HEK293 (cell line): ENCODE results near the gene SH3BP4.

Source experiments
- CTCF ChIA-PET: fragments of 350-600 bp; formaldehyde crosslinking; extraction: SDS; loops from one replicate; lab custom pipeline; 2021; ENCODE audit warnings: antibody characterized with exemption; lab: Yijun Ruan, JAX
- POLR2A ChIA-PET: fragments of 300-600 bp; formaldehyde crosslinking; extraction: SDS; loops from one replicate; lab custom pipeline; 2020; ENCODE audit warnings: antibody characterized with exemption, inconsistent platforms; lab: Yijun Ruan, JAX
- H3K27ac ChIP-seq: fragments of 200-500 bp; sonication (Bioruptor generic); 2 replicates; pipeline ENCODE4 v1.5.1; 2014; ENCODE audit warnings: low read depth, low read length, control low read depth, inconsistent platforms; ENCODE audit errors: extremely low read depth
- H3K36me3 ChIP-seq, 2 experiments: fragments of 200-500 bp in 1 of 2; sonication (Bioruptor generic) in 1 of 2; 1 replicate in 1 of 2; 2 replicates in 1 of 2; pipeline ENCODE4 v1.5.1; 2014 to 2017; ENCODE audit warnings: inconsistent platforms in 2 of 2, low read length in 2 of 2; ENCODE audit not compliant: control insufficient read depth in 2 of 2, insufficient read depth in 1 of 2
- H3K4me1 ChIP-seq: fragments of 200-500 bp; sonication (Bioruptor generic); 2 replicates; pipeline ENCODE4 v1.5.1; 2014; ENCODE audit warnings: mild to moderate bottlenecking, low read length, inconsistent platforms; ENCODE audit not compliant: control insufficient read depth, insufficient read depth
- H3K4me3 ChIP-seq: 2 replicates; pipeline ENCODE4 v1.5.1; 2011; ENCODE audit warnings: low read depth, mild to moderate bottlenecking, control low read depth, low read length, moderate library complexity
- H3K9me3 ChIP-seq: fragments of 200-500 bp; sonication (Bioruptor generic); 2 replicates; pipeline ENCODE4 v1.5.1; 2014; ENCODE audit warnings: low read depth, low read length, inconsistent platforms; ENCODE audit not compliant: control insufficient read depth, insufficient read depth
- FEZF1 ChIP-seq: fragments of 450-650 bp; formaldehyde crosslinking; IDR thresholded peaks from 2 replicates; pipeline ENCODE4 v1.5.1; 2016; ENCODE audit warnings: missing biosample characterization, missing genetic modification characterization
- HOXC10 ChIP-seq: sonication (generic); formaldehyde crosslinking; IDR thresholded peaks from 2 replicates; pipeline ENCODE4 v1.8.1; 2023; ENCODE audit warnings: mild to moderate bottlenecking, missing genetic modification reagents
- SETDB1 ChIP-seq: IDR thresholded peaks from one replicate; pipeline ENCODE4 v1.6.1; 2017; ENCODE audit warnings: mild to moderate bottlenecking, low read length, moderate library complexity, mixed read lengths; ENCODE audit not compliant: insufficient read length
- SP3 ChIP-seq: fragments of 450-650 bp; formaldehyde crosslinking; IDR thresholded peaks from 2 replicates; pipeline ENCODE4 v1.5.1; 2016; ENCODE audit warnings: missing biosample characterization, missing genetic modification characterization
- TRIM28 ChIP-seq: IDR thresholded peaks from 2 replicates; pipeline ENCODE4 v1.6.1; 2011; ENCODE audit warnings: low read length, control low read depth, borderline replicate concordance
- ZBTB21 ChIP-seq: fragments of 450-650 bp; formaldehyde crosslinking; IDR thresholded peaks from 2 replicates; pipeline ENCODE4 v1.5.1; 2017; ENCODE audit warnings: missing biosample characterization, missing genetic modification characterization
- ZBTB7A ChIP-seq: fragments of 450-650 bp; formaldehyde crosslinking; IDR thresholded peaks from 2 replicates; pipeline ENCODE4 v1.5.1; 2016; ENCODE audit warnings: low read depth, missing biosample characterization, missing genetic modification characterization
- ZFP3 ChIP-seq: fragments of 450-650 bp; formaldehyde crosslinking; IDR thresholded peaks from 2 replicates; pipeline ENCODE4 v1.5.1; 2016; ENCODE audit warnings: low read depth, missing biosample characterization, missing genetic modification characterization
- ZNF133 ChIP-seq: fragments of 450-650 bp; formaldehyde crosslinking; IDR thresholded peaks from 2 replicates; pipeline ENCODE4 v1.5.1; 2016; ENCODE audit warnings: missing biosample characterization, missing genetic modification characterization
- ZNF169 ChIP-seq: fragments of 450-650 bp; formaldehyde crosslinking; IDR thresholded peaks from 2 replicates; pipeline ENCODE4 v1.5.1; 2016; ENCODE audit warnings: missing biosample characterization, missing genetic modification characterization
- ZNF19 ChIP-seq: fragments of 450-650 bp; formaldehyde crosslinking; IDR thresholded peaks from 2 replicates; pipeline ENCODE4; 2016; ENCODE audit warnings: missing biosample characterization, missing genetic modification characterization, low read depth
- ZNF202 ChIP-seq: fragments of 450-650 bp; formaldehyde crosslinking; IDR thresholded peaks from 2 replicates; pipeline ENCODE4 v1.5.1; 2016; ENCODE audit warnings: missing biosample characterization, missing genetic modification characterization, borderline replicate concordance
- ZNF221 ChIP-seq: fragments of 450-650 bp; formaldehyde crosslinking; IDR thresholded peaks from 2 replicates; pipeline ENCODE4 v1.5.1; 2017; ENCODE audit warnings: missing biosample characterization, missing genetic modification characterization, borderline replicate concordance
- ZNF223 ChIP-seq: fragments of 450-650 bp; formaldehyde crosslinking; IDR thresholded peaks from 2 replicates; pipeline ENCODE4 v1.5.1; 2016; ENCODE audit warnings: missing biosample characterization, missing genetic modification characterization
- ZNF24 ChIP-seq: fragments of 450-650 bp; formaldehyde crosslinking; IDR thresholded peaks from 2 replicates; pipeline ENCODE4 v1.5.1; 2016; ENCODE audit warnings: missing biosample characterization, missing genetic modification characterization
- ZNF266 ChIP-seq: fragments of 450-650 bp; formaldehyde crosslinking; IDR thresholded peaks from 2 replicates; pipeline ENCODE4 v1.5.1; 2016; ENCODE audit warnings: missing biosample characterization, missing genetic modification characterization, low read depth
- ZNF391 ChIP-seq: fragments of 450-650 bp; formaldehyde crosslinking; IDR thresholded peaks from 2 replicates; pipeline ENCODE4 v1.5.1; 2016; ENCODE audit warnings: low read depth, missing biosample characterization, missing genetic modification characterization, borderline replicate concordance
- ZNF521 ChIP-seq: fragments of 450-650 bp; formaldehyde crosslinking; IDR thresholded peaks from 2 replicates; pipeline ENCODE4 v1.5.1; 2017; ENCODE audit warnings: missing biosample characterization, mild to moderate bottlenecking, missing genetic modification characterization
- ZNF530 ChIP-seq: fragments of 450-650 bp; formaldehyde crosslinking; IDR thresholded peaks from 2 replicates; pipeline ENCODE4 v1.5.1; 2016; ENCODE audit warnings: low read depth, missing biosample characterization, missing genetic modification characterization
- ZNF585B ChIP-seq: fragments of 450-650 bp; formaldehyde crosslinking; IDR thresholded peaks from 2 replicates; pipeline ENCODE4 v1.5.1; 2016; ENCODE audit warnings: missing biosample characterization, missing genetic modification characterization
- ZNF654 ChIP-seq: fragments of 450-650 bp; formaldehyde crosslinking; IDR thresholded peaks from 2 replicates; pipeline ENCODE4 v1.5.1; 2016; ENCODE audit warnings: low read depth, missing biosample characterization, missing genetic modification characterization
- ZNF677 ChIP-seq: fragments of 450-650 bp; IDR thresholded peaks from 2 replicates; pipeline ENCODE4 v1.5.0; 2018; ENCODE audit warnings: missing biosample characterization, mild to moderate bottlenecking, missing genetic modification characterization, moderate library complexity
- ZNF707 ChIP-seq: fragments of 450-650 bp; formaldehyde crosslinking; IDR thresholded peaks from 2 replicates; pipeline ENCODE4 v1.5.1; 2016; ENCODE audit warnings: missing biosample characterization, missing genetic modification characterization
- ZNF776 ChIP-seq: fragments of 450-650 bp; formaldehyde crosslinking; IDR thresholded peaks from 2 replicates; pipeline ENCODE4 v1.5.0; 2017; ENCODE audit warnings: missing biosample characterization, missing genetic modification characterization, borderline replicate concordance
- ZNF837 ChIP-seq: fragments of 450-650 bp; formaldehyde crosslinking; IDR thresholded peaks from 2 replicates; pipeline ENCODE4 v1.5.1; 2016; ENCODE audit warnings: missing biosample characterization, missing genetic modification characterization
- TF ChIP-seq, protein P1 (sequence below): fragments of 450-650 bp; formaldehyde crosslinking; IDR thresholded peaks from 2 replicates; pipeline ENCODE4 v1.5.1; 2016; ENCODE audit warnings: missing biosample characterization, missing genetic modification characterization, borderline replicate concordance
- TF ChIP-seq, protein P2 (sequence below): fragments of 450-650 bp; formaldehyde crosslinking; IDR thresholded peaks from 2 replicates; pipeline ENCODE4 v1.5.1; 2016; ENCODE audit warnings: missing biosample characterization, missing genetic modification characterization

SH3BP4 gene

DNA sequence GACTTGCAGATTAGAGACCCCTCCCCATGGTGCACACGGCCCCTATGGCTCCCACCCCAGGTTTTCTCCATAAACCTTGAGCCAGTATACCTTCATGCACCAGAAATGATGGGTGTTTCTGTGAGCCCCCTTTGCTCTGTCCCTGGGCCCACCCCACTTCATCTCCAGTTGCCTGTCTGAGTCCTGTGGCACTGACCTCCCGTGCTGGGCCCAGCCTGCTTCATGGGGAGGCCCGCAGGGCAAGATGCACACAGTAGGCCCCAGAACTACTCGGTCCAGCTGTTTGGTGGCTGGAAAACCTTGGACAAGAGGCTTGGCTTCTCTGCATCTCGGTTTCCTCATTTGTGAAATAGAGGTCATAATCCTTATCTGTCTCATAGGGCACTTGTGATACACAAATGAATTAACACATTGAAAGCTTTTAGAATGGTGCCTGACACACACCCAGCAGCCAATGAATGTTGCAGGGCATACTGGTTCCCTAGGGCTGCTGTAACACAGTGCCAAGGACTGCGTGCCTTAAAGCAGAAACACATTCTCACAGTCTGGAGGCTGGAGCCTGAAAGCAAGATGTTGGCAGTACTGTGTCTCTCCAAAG, 58.4 kb downstream of the SH3BP4 start:
- no peaks in the 10 kb centered on the region; the same call in 1 of the 2 replicates for H3K4me1 ChIP-seq
- H3K36me3 ChIP-seq = no peaks in the 10 kb centered on the region
- no peak overlapping the region for H3K4me3 ChIP-seq
- ChIA-PET CTCF (interaction anchor here (0.6 kb wide), 1 partner anchor 135 kb away, joined by 4 read pairs; no protein-coding TSS in a partner anchor), POLR2A (interaction anchor here (1.3 kb wide), 1 partner anchor 29 kb away, joined by 3 read pairs; no protein-coding TSS in a partner anchor)
- H3K9me3 ChIP-seq = no peaks in the 10 kb centered on the region
- no peak overlapping the region for H3K27ac ChIP-seq
- TF ChIP-seq ZNF391 (tag by site-specific recombination) (no peak), ZNF837 (tag by site-specific recombination) (no peak), ZBTB7A (no peak), SETDB1 (no peak)

DNA sequence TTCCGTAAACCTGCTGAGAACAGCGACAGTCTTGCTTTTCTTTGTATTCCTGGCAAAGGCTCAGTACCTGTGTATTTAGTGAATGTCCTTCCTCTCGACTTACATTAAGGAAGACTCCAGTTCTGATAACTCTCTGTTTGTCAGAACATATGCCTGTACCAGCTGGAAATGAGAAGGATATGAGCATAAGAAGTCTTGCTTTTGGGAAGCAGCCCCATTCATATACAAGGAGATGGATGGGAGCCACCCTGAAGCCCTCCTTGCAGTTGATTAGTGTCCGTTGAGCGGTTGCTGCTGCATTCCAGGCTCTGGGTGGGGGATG, 59.8 kb downstream of the SH3BP4 start:
- no peaks in the 10 kb centered on the region for H3K4me1 ChIP-seq
- no peak overlapping the region for H3K27ac ChIP-seq
- CTCF ChIA-PET = no interaction called here
- no peak overlapping the region for H3K4me3 ChIP-seq
- POLR2A ChIA-PET = no interaction called here
- H3K36me3 ChIP-seq = no peaks in the 10 kb centered on the region
- H3K9me3 ChIP-seq = no peaks in the 10 kb centered on the region
- TF ChIP-seq ZNF133 (tag by site-specific recombination) = no peak

DNA sequence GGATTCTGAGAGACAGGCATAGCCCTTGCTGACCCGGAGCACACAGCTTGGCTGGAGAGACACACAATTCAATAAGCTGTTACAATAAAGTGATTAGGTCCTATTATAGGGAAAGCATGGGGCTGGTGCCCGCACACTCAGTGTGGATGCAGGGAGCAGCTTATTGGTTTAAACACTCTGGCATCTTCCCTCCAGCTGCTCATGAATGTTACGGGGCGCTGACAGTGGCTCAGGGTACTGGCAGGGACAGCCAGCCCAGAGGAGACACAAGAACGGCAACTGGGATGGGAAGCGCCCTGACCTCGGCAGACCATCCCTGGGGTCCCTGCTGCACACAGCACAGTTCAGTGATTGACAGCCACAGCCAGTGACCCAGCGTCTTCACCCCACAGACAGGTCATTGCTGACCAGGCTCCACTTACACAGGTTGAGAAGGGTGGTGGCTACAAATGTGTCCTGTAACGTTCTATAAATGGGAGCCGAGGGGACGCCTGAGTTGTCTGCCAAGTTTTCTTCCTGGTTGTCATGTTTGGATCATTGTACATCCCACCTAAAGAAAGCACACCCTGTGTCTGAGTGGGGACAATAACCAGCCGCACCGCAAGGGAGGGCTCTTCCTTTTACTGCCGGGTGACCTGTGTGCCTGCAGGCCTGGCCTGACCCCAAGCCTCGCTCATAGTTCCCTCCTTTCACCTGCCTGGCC, 60.3 kb downstream of the SH3BP4 start:
- H3K27ac ChIP-seq = no peak overlapping the region

GRCh38 chr2:235017441-235017840, 65.6 kb downstream of the SH3BP4 start:
- ChIA-PET CTCF (no interaction called here), POLR2A (no interaction called here)
- H3K27ac ChIP-seq = no peak overlapping the region
- no peak for TF ChIP-seq ZNF707 (tag by site-specific recombination)
- TF ChIP-seq ZNF530 = no peak
- no peak for TF ChIP-seq ZNF677 (tag by site-specific recombination)
- no peak for TF ChIP-seq ZNF585B (tag by site-specific recombination)
- TF ChIP-seq ZNF133 (tag by site-specific recombination) = no peak
- no peak for TF ChIP-seq ZNF521
- TF ChIP-seq ZNF24 (tag by site-specific recombination) = no peak
- no peak for TF ChIP-seq ZNF202 (tag by site-specific recombination)
- TF ChIP-seq ZNF776 (tag by site-specific recombination) = no peak
- TF ChIP-seq ZFP3 (tag by site-specific recombination) = no peak
- TF ChIP-seq TRIM28 = no peak
- no peak for TF ChIP-seq ZNF266
- TF ChIP-seq, protein P1, sequence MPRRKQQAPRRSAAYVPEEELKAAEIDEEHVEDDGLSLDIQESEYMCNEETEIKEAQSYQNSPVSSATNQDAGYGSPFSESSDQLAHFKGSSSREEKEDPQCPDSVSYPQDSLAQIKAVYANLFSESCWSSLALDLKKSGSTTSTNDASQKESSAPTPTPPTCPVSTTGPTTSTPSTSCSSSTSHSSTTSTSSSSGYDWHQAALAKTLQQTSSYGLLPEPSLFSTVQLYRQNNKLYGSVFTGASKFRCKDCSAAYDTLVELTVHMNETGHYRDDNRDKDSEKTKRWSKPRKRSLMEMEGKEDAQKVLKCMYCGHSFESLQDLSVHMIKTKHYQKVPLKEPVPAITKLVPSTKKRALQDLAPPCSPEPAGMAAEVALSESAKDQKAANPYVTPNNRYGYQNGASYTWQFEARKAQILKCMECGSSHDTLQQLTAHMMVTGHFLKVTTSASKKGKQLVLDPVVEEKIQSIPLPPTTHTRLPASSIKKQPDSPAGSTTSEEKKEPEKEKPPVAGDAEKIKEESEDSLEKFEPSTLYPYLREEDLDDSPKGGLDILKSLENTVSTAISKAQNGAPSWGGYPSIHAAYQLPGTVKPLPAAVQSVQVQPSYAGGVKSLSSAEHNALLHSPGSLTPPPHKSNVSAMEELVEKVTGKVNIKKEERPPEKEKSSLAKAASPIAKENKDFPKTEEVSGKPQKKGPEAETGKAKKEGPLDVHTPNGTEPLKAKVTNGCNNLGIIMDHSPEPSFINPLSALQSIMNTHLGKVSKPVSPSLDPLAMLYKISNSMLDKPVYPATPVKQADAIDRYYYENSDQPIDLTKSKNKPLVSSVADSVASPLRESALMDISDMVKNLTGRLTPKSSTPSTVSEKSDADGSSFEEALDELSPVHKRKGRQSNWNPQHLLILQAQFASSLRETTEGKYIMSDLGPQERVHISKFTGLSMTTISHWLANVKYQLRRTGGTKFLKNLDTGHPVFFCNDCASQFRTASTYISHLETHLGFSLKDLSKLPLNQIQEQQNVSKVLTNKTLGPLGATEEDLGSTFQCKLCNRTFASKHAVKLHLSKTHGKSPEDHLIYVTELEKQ (tag by site-specific recombination) = no peak
- no peak for TF ChIP-seq ZBTB21 (tag by site-specific recombination)
- TF ChIP-seq ZNF169 (tag by site-specific recombination) = no peak
- no peak for TF ChIP-seq SP3 (tag by site-specific recombination)
- TF ChIP-seq, protein P2, sequence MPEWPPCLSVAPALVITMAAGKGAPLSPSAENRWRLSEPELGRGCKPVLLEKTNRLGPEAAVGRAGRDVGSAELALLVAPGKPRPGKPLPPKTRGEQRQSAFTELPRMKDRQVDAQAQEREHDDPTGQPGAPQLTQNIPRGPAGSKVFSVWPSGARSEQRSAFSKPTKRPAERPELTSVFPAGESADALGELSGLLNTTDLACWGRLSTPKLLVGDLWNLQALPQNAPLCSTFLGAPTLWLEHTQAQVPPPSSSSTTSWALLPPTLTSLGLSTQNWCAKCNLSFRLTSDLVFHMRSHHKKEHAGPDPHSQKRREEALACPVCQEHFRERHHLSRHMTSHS (tag by site-specific recombination) = no peak
- TF ChIP-seq ZNF19 (tag by site-specific recombination) = no peak
- TF ChIP-seq ZNF223 (tag by site-specific recombination) = no peak
- H3K4me3 ChIP-seq = no peak overlapping the region
- H3K4me1 ChIP-seq = no peaks in the 10 kb centered on the region
- H3K9me3 ChIP-seq = no peaks in the 10 kb centered on the region
- no peaks in the 10 kb centered on the region; a peak in 1 of 3 replicates for H3K36me3 ChIP-seq

More for the DNA sequence above, 60.3 kb downstream of the SH3BP4 start:
- no peaks in the 10 kb centered on the region for H3K4me1 ChIP-seq
- H3K36me3 ChIP-seq = no peaks in the 10 kb centered on the region; a peak in 1 of 3 replicates
- H3K9me3 ChIP-seq = no peaks in the 10 kb centered on the region
- ChIA-PET POLR2A (no interaction called here), CTCF (no interaction called here)
- H3K4me3 ChIP-seq = no peak overlapping the region
- no peak for TF ChIP-seq FEZF1
- no peak for TF ChIP-seq ZNF221 (tag by site-specific recombination)
- no peak for TF ChIP-seq HOXC10 (CRISPR knock-in tag)
- TF ChIP-seq ZNF654 = no peak
- TF ChIP-seq ZBTB7A = no peak
